H9 (cell line): ENCODE data around the gene LARP4. TPM values are rescaled to one million over a fixed set of nuclear protein-coding genes. Genes with fewer than 3 reads are reported as not detected.
A peak's percentile ranks its signal among the peaks of the same experiment; 100 is the strongest.

Experiments used
- DNase-seq: peaks from one replicate; pipeline ENCODE4 v3.0.0-alpha.2; 2017
- H2AFZ ChIP-seq: one replicate; pipeline ENCODE4 v1.6.1; 2013; ENCODE audit warnings: mild to moderate bottlenecking, low read length, control low read depth, moderate library complexity
- H2AK5ac ChIP-seq: 2 replicates; pipeline ENCODE4 v1.6.1; 2013; ENCODE audit warnings: low read length, control low read depth, mixed read lengths; ENCODE audit not compliant: insufficient read length
- H2BK120ac ChIP-seq: one replicate; pipeline ENCODE4 v1.6.1; 2013; ENCODE audit warnings: low read depth, mild to moderate bottlenecking, low read length, control low read depth, inconsistent platforms; ENCODE audit not compliant: poor library complexity, severe bottlenecking
- H2BK12ac ChIP-seq: 2 replicates; pipeline ENCODE4 v1.6.1; 2013; ENCODE audit warnings: low read length, control low read depth, mixed read lengths, low read depth; ENCODE audit not compliant: insufficient read length
- H2BK15ac ChIP-seq: 2 replicates; pipeline ENCODE4 v1.6.1; 2013; ENCODE audit warnings: low read depth, low read length, control low read depth
- H2BK20ac ChIP-seq: one replicate; pipeline ENCODE4 v1.6.1; 2013; ENCODE audit warnings: low read depth, mild to moderate bottlenecking, low read length, control low read depth, inconsistent platforms; ENCODE audit not compliant: poor library complexity, severe bottlenecking
- H2BK5ac ChIP-seq: 2 replicates; pipeline ENCODE4 v1.6.1; 2013; ENCODE audit warnings: low read length, control low read depth, mixed read lengths; ENCODE audit not compliant: insufficient read length
- H3K14ac ChIP-seq: 2 replicates; pipeline ENCODE4 v1.6.1; 2013; ENCODE audit warnings: low read length, control low read depth; ENCODE audit not compliant: insufficient read depth
- H3K18ac ChIP-seq: 2 replicates; pipeline ENCODE4 v1.6.1; 2013; ENCODE audit warnings: low read depth, mild to moderate bottlenecking, mixed read lengths, low read length, control low read depth; ENCODE audit not compliant: insufficient read length
- H3K23ac ChIP-seq: 2 replicates; pipeline ENCODE4 v1.6.1; 2013; ENCODE audit warnings: low read length, control low read depth, mixed read lengths, low read depth; ENCODE audit not compliant: insufficient read length
- H3K23me2 ChIP-seq: 2 replicates; pipeline ENCODE4 v1.6.1; 2013; ENCODE audit warnings: low read depth, mild to moderate bottlenecking, mixed read lengths, low read length, control low read depth; ENCODE audit not compliant: insufficient read length, poor library complexity, severe bottlenecking
- H3K27ac ChIP-seq: 2 replicates; pipeline ENCODE4 v1.5.1; 2013; ENCODE audit warnings: low read length, control low read depth, mixed read lengths, low read depth; ENCODE audit not compliant: insufficient read length
- H3K27me3 ChIP-seq: 2 replicates; pipeline ENCODE4 v1.6.1; 2013; ENCODE audit warnings: low read length, control low read depth, inconsistent platforms; ENCODE audit not compliant: insufficient read depth
- H3K4ac ChIP-seq: 2 replicates; pipeline ENCODE4 v1.6.1; 2013; ENCODE audit warnings: low read depth, mild to moderate bottlenecking, control low read depth, inconsistent platforms, low read length, moderate library complexity
- H3K4me1 ChIP-seq: 2 replicates; pipeline ENCODE4 v1.6.1; 2013; ENCODE audit warnings: low read length, control low read depth, inconsistent platforms; ENCODE audit not compliant: insufficient read depth
- H3K4me2 ChIP-seq: 2 replicates; pipeline ENCODE4 v1.6.1; 2013; ENCODE audit warnings: low read length, control low read depth, mixed read lengths; ENCODE audit not compliant: insufficient read length, insufficient read depth
- H3K56ac ChIP-seq: 2 replicates; pipeline ENCODE4 v1.6.1; 2013; ENCODE audit warnings: low read depth, mild to moderate bottlenecking, mixed read lengths, low read length, control low read depth; ENCODE audit not compliant: insufficient read length
- H3K79me1 ChIP-seq: 2 replicates; pipeline ENCODE4 v1.6.1; 2013; ENCODE audit warnings: low read depth, mild to moderate bottlenecking, moderate library complexity, low read length, control low read depth, inconsistent platforms; ENCODE audit not compliant: insufficient read depth, poor library complexity, severe bottlenecking
- H3K79me2 ChIP-seq: 2 replicates; pipeline ENCODE4 v1.6.1; 2013; ENCODE audit warnings: low read length, control low read depth, inconsistent platforms; ENCODE audit not compliant: insufficient read depth
- H3K9ac ChIP-seq: 2 replicates; pipeline ENCODE4 v1.6.1; 2013; ENCODE audit warnings: low read length, control low read depth, mixed read lengths; ENCODE audit not compliant: insufficient read length; ENCODE audit errors: extremely low read depth
- H3K9me3 ChIP-seq: one replicate; pipeline ENCODE4 v1.6.1; 2013; ENCODE audit warnings: low read depth, low read length, inconsistent platforms; ENCODE audit not compliant: control insufficient read depth
- H3T11ph ChIP-seq: one replicate; pipeline ENCODE4 v1.6.1; 2013; ENCODE audit warnings: mild to moderate bottlenecking, low read length, control low read depth, inconsistent platforms
- H4K20me1 ChIP-seq: one replicate; pipeline ENCODE4 v1.6.1; 2013; ENCODE audit not compliant: control insufficient read depth, insufficient read length, insufficient read depth
- H4K5ac ChIP-seq: 2 replicates; pipeline ENCODE4 v1.6.1; 2013; ENCODE audit warnings: low read depth, mild to moderate bottlenecking, mixed read lengths, low read length, control low read depth; ENCODE audit not compliant: insufficient read length
- H4K8ac ChIP-seq: replicated peaks from 2 replicates; pipeline ENCODE4 v1.6.1; 2013; ENCODE audit warnings: low read length, control low read depth, mixed read lengths, low read depth; ENCODE audit not compliant: insufficient read length
- H4K91ac ChIP-seq: 2 replicates; pipeline ENCODE4 v1.6.1; 2013; ENCODE audit warnings: low read depth, mild to moderate bottlenecking, moderate library complexity, mixed read lengths, low read length, control low read depth; ENCODE audit not compliant: insufficient read length
- H3K27ac Mint-ChIP-seq, 3 experiments: 2 replicates in 2 of 3; 3 replicates in 1 of 3; pipeline ENCODE4 v1.8.0; 2020 to 2021; ENCODE audit warnings: mixed read lengths in 3 of 3, mild to moderate bottlenecking in 1 of 3, moderate library complexity in 1 of 3
- H3K27me3 Mint-ChIP-seq: 2 replicates; pipeline ENCODE4 v1.8.0; 2021; ENCODE audit warnings: low read depth, mild to moderate bottlenecking, moderate library complexity, mixed read lengths
- H3K36me3 Mint-ChIP-seq, 3 experiments: 2 replicates in 2 of 3; 3 replicates in 1 of 3; pipeline ENCODE4 v1.8.0; 2020 to 2021; ENCODE audit warnings: low read depth in 3 of 3, mixed read lengths in 3 of 3; ENCODE audit not compliant: insufficient read depth in 1 of 3
- H3K4me1 Mint-ChIP-seq, 2 experiments: 2 replicates each; pipeline ENCODE4 v1.8.0; 2020; ENCODE audit warnings: mixed read lengths in 2 of 2
- H3K4me3 Mint-ChIP-seq, 2 experiments: 2 replicates in 1 of 2; 3 replicates in 1 of 2; pipeline ENCODE4 v1.8.0; 2020 to 2021; ENCODE audit warnings: mild to moderate bottlenecking in 2 of 2, mixed read lengths in 2 of 2, moderate library complexity in 1 of 2
- H3K9me3 Mint-ChIP-seq, 2 experiments: 2 replicates in 1 of 2; 3 replicates in 1 of 2; pipeline ENCODE4 v1.8.0; 2020; ENCODE audit warnings: mild to moderate bottlenecking in 2 of 2, mixed read lengths in 2 of 2, moderate library complexity in 1 of 2
- WGBS: extraction: QIAGEN DNeasy Blood & Tissue Kit; methylation state at CpG from one replicate; pipeline ENCODE4 v1.1.7; 2013; ENCODE audit warnings: missing lambda C conversion rate, low lambda C conversion rate, mixed read lengths; ENCODE audit not compliant: insufficient read length; ENCODE audit errors: extremely low coverage; 5-methylcytosine and 5-hydroxymethylcytosine counted together
- total RNA-seq: library from RNA; stranded (reverse); gene quantifications from 2 replicates; pipeline ENCODE4 v1.2.1, GENCODE V29; 2021
- TF ChIP-seq, protein P1 (sequence below): fragments of 200-600 bp; sonication (generic); conservative IDR thresholded peaks from 3 replicates; pipeline ENCODE4 v1.8.0; 2021; ENCODE audit warnings: antibody characterized with exemption, mild to moderate bottlenecking

The LARP4 gene
- total RNA-seq, 1 experiment from 2014 or later: 82.3 TPM

DNA sequence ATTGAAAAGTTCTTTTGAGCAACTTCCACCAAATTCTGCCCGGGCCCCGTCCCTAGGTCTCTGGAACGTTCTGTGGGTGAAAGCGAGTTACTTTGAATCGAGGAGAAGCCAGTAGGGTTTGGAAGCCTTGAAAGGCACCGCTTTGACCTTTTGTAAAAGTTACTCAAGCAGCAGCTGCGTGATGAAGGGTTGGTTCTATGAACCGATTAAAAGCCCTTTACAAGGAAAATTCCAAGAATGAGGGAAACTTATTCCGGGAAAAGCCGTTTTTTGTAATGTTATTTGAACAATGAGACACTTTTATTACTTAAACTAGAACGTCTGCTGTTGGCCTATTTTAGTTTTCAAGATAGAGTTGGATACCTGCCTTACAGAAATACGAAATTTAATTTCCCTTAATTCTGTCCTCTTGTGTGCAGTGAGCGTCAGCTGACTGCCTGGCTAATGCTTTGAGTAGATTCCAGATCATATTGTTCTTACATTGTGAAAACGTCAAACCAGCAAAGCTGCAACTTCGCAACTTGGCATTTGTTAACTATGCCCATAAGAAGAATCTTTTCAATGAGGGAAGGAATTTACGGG lies 906 bp downstream of the LARP4 start:
- Histone ChIP-seq H3K4ac (no peak overlapping the region), H4K20me1 (no peaks in the 10 kb centered on the region), H2BK120ac (no peak overlapping the region), H3K56ac (no peak overlapping the region), H3K23ac (no peak overlapping the region), H3K27me3 (no peaks in the 10 kb centered on the region), H3K9ac (peak overlapping the region; percentile 92), H4K8ac (no peak overlapping the region), H2BK5ac (no peak overlapping the region), H2AFZ (no peak overlapping the region), H3T11ph (no peak overlapping the region), H3K9me3 (no peaks in the 10 kb centered on the region), H4K91ac (no peak overlapping the region), H2BK15ac (no peak overlapping the region), H3K14ac (no peak overlapping the region), H3K27ac (no peak overlapping the region), H2BK20ac (no peak overlapping the region), H3K4me2 (peak overlapping the region; percentile 100), H3K79me2 (peaks cover 44% of the 10 kb centered on the region), H2BK12ac (no peak overlapping the region), H2AK5ac (no peak overlapping the region), H3K18ac (no peak overlapping the region), H3K4me1 (peaks cover 2% of the 10 kb centered on the region; the same call in 1 of the 2 replicates), H3K23me2 (peaks cover 10% of the 10 kb centered on the region), H3K79me1 (no peaks in the 10 kb centered on the region), H4K5ac (no peak overlapping the region)
- DNase-seq: no peak
- no CpG with 5 or more reads among the region's 16 CpGs for WGBS
- Mint-ChIP-seq H3K4me3 (peak overlapping the region; percentile 97 to 100), H3K9me3 (no peaks in the 10 kb centered on the region; a peak in 1 of 5 replicates), H3K27me3 (no peaks in the 10 kb centered on the region), H3K27ac (peak overlapping the region; percentile 96 to 99 (median 98); a peak in 6 of 7 replicates), H3K4me1 (peaks cover 11 to 13% of the 10 kb centered on the region in 2 experiments), H3K36me3 (peaks cover 0 to 8% (median 0%) of the 10 kb centered on the region in 3 experiments; a peak in 4 of 7 replicates)
- TF ChIP-seq, protein P1, sequence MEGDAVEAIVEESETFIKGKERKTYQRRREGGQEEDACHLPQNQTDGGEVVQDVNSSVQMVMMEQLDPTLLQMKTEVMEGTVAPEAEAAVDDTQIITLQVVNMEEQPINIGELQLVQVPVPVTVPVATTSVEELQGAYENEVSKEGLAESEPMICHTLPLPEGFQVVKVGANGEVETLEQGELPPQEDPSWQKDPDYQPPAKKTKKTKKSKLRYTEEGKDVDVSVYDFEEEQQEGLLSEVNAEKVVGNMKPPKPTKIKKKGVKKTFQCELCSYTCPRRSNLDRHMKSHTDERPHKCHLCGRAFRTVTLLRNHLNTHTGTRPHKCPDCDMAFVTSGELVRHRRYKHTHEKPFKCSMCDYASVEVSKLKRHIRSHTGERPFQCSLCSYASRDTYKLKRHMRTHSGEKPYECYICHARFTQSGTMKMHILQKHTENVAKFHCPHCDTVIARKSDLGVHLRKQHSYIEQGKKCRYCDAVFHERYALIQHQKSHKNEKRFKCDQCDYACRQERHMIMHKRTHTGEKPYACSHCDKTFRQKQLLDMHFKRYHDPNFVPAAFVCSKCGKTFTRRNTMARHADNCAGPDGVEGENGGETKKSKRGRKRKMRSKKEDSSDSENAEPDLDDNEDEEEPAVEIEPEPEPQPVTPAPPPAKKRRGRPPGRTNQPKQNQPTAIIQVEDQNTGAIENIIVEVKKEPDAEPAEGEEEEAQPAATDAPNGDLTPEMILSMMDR: no peak
